GM20000 (cell line): ENCODE data around the gene PTPRN2.
"Not testable (repeated sequence)": the region's sequence is repeated elsewhere in the genome, so short reads cannot be mapped to it uniquely, and the experiment has no call there.

Experiments used
- DNase-seq: peaks from one replicate; pipeline ENCODE4 v3.0.0; 2012; ENCODE audit warnings: low spot score
- CTCF ChIP-seq: IDR thresholded peaks from 2 replicates; pipeline ENCODE4 v1.5.1; 2012; ENCODE audit warnings: mild to moderate bottlenecking, control low read depth; ENCODE audit errors: extremely low read depth, missing control alignments

PTPRN2 gene

GRCh38 chr7:158050978-158051651, 536.5 kb downstream of the PTPRN2 start:
- no peak for TF ChIP-seq CTCF
- no peak for DNase-seq

- DNase-seq = no peak
- TF ChIP-seq CTCF = no peak
Measured at GRCh38 chr7:158050441-158050977, 537.1 kb downstream of the PTPRN2 start.

- DNase-seq = no peak
- no peak for TF ChIP-seq CTCF
Measured at GRCh38 chr7:158049271-158049670, 538.4 kb downstream of the PTPRN2 start.

GRCh38 chr7:158048569-158048968, 539.1 kb downstream of the PTPRN2 start:
- TF ChIP-seq CTCF = no peak
- no peak for DNase-seq

GRCh38 chr7:158047391-158048059, 540.1 kb downstream of the PTPRN2 start:
- no peak for TF ChIP-seq CTCF
- DNase-seq = no peak

- not testable (repeated sequence) for DNase-seq
Measured at GRCh38 chr7:158046246-158046645, 541.4 kb downstream of the PTPRN2 start.

- DNase-seq = no peak
- no peak for TF ChIP-seq CTCF
Measured at GRCh38 chr7:158044482-158044823, 543.2 kb downstream of the PTPRN2 start.
